DOHH2 (cell line): ENCODE measurements around the gene LRMDA.

Experiments
- EZH2phosphoT487 ChIP-seq: fragments of 200-600 bp; sonication (generic); IDR thresholded peaks from 2 replicates; pipeline ENCODE4 v1.6.1; 2017; ENCODE audit warnings: borderline replicate concordance, mild to moderate bottlenecking, antibody characterized with exemption, low read length, moderate library complexity, mixed read lengths
- TF ChIP-seq, protein P1 (sequence below): fragments of 200-600 bp; sonication (generic); IDR thresholded peaks from one replicate; pipeline ENCODE4 v1.5.1; 2014; ENCODE audit warnings: antibody characterized with exemption, mild to moderate bottlenecking, low read depth, low read length; ENCODE audit not compliant: poor library complexity, severe bottlenecking

DNA sequence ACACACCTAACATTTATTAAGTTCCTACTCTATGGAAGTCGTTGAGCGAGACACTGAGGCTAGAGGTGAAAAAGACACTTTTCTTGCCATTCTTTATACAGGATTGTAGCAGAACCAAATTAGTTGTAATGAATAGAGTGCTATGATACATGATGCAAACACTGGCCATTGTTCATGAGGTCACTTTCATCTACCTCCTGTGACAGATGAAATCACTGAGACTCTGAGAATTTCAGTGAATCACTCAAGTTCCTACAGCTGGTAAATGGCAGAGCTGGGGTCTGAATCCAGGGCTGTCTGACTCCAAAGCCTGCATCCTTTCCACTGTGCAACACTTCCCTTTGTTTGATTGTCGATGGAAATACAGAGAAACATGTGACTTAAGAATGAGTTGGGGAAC, 657.6 kb downstream of the LRMDA start:
- TF ChIP-seq, protein P1, sequence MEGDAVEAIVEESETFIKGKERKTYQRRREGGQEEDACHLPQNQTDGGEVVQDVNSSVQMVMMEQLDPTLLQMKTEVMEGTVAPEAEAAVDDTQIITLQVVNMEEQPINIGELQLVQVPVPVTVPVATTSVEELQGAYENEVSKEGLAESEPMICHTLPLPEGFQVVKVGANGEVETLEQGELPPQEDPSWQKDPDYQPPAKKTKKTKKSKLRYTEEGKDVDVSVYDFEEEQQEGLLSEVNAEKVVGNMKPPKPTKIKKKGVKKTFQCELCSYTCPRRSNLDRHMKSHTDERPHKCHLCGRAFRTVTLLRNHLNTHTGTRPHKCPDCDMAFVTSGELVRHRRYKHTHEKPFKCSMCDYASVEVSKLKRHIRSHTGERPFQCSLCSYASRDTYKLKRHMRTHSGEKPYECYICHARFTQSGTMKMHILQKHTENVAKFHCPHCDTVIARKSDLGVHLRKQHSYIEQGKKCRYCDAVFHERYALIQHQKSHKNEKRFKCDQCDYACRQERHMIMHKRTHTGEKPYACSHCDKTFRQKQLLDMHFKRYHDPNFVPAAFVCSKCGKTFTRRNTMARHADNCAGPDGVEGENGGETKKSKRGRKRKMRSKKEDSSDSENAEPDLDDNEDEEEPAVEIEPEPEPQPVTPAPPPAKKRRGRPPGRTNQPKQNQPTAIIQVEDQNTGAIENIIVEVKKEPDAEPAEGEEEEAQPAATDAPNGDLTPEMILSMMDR = no peak
- no peak for TF ChIP-seq EZH2phosphoT487
